Ovary (tissue), 9 donors: ENCODE measurements around the gene PLEKHG4B. TPM values are rescaled to one million over a fixed set of nuclear protein-coding genes. Genes with fewer than 3 reads are reported as not detected.
A peak's percentile ranks its signal among the peaks of the same experiment; 100 is the strongest.

ENCODE experiments used
- DNase-seq, 5 donors: peaks; one replicate each; pipeline ENCODE4 v3.0.0-alpha.2; 2019 to 2020
- H3K27ac ChIP-seq, 2 donors: fragments of 200-600 bp; one replicate each; pipeline versions ENCODE4 v1.5.1 to v1.8.0; 2019 to 2022
- H3K27me3 ChIP-seq: fragments of 200-600 bp; one replicate; pipeline ENCODE4 v1.8.0; 2022
- H3K36me3 ChIP-seq: fragments of 200-600 bp; sonication (generic); one replicate; pipeline ENCODE4 v1.5.1; 2019
- H3K4me1 ChIP-seq: one replicate; pipeline ENCODE4 v1.8.1; 2013; ENCODE audit warnings: mild to moderate bottlenecking, moderate library complexity; ENCODE audit not compliant: insufficient read depth
- H3K4me3 ChIP-seq: fragments of 200-600 bp; sonication (generic); one replicate; pipeline ENCODE4 v1.5.1; 2017
- H3K9me3 ChIP-seq, 2 donors: fragments of 200-600 bp in 1 of 2; sonication (generic) in 1 of 2; one replicate each; pipeline versions ENCODE4 v1.5.1 to v1.8.1; 2013 to 2019; ENCODE audit warnings: mild to moderate bottlenecking in 1 of 2, moderate library complexity in 1 of 2
- EP300 ChIP-seq: sonication (generic); formaldehyde crosslinking; IDR thresholded peaks from one replicate; pipeline ENCODE4 v1.6.1; 2017; ENCODE audit warnings: antibody characterized with exemption
- POLR2A ChIP-seq: fragments of 450-650 bp; IDR thresholded peaks from one replicate; pipeline ENCODE4 v1.6.1; 2017; ENCODE audit warnings: antibody characterized with exemption, mild to moderate bottlenecking, moderate library complexity
- WGBS, 3 donors: extraction: QIAGEN DNeasy Blood & Tissue Kit in 1 of 3; methylation state at CpG; one replicate each; pipeline versions ENCODE4 v1.1.5 to v1.1.7; 2013 to 2017; 5-methylcytosine and 5-hydroxymethylcytosine counted together
- intact Hi-C, 4 donors: fragments of 100-400 bp; cut with DNase I; formaldehyde crosslinking; loops; one replicate each; pipeline versions ENCODE4 v1.11.0 to v1.15.1; 2022 to 2023
- polyA plus RNA-seq, 2 donors: library from polyadenylated mRNA; stranded (reverse); fragments of 200-250 nt in 1 of 2; fragments of 350-450 nt in 1 of 2; fragmentation: Illumina TruSeq in 1 of 2; extraction: RNeasy Lipid Tissue Mini Kit (QIAGEN cat#74804) in 1 of 2; gene quantifications; one replicate each; pipeline ENCODE4 v1.2.3, GENCODE V29; 2013 to 2014
- total RNA-seq, 7 donors: library from RNA; depleted of rRNA in 2 of 7; stranded (reverse); fragments of >200 nt in 2 of 7; fragmentation: NEBNext Ultra II Directional in 3 of 7; extraction: Animal tissue kit (Norgen Biotek cat#: 25700) in 3 of 7; gene quantifications; one replicate each; pipeline versions ENCODE4 v1.1.0 to v1.2.4, GENCODE V29; 2016 to 2023
- TF ChIP-seq, protein P1 (sequence below), 3 donors: fragments of 450-650 bp in 2 of 3; fragments of 200-600 bp in 1 of 3; IDR thresholded peaks; one replicate each; pipeline versions ENCODE4 v1.5.1 to v1.8.0; 2016 to 2022; ENCODE audit warnings: antibody characterized with exemption in 3 of 3, mild to moderate bottlenecking in 1 of 3
- donor health status: DM: no; HTN: no; CAD: no; lungs with moderate emphysema.
- donor health status: DM: no; HTN: no; CAD: no.
- donor health status: Bipolar disorder and iron deficiency.
- donor health status: DM: yes; HTN: yes; CAD: no.
- donor health status: DM: no; HTN: no; CAD: no.
- donor health status: DM: yes; HTN: yes; CAD: no.

PLEKHG4B gene
- total and polyA plus RNA-seq, 9 donors = 0.47 to 4.0 (median 1.8) TPM

GRCh38 chr5:181160-181559 is 89.2 kb downstream of the PLEKHG4B start:
- H3K4me3 ChIP-seq = no peak overlapping the region
- no peaks in the 10 kb centered on the region for H3K27me3 ChIP-seq
- WGBS, 3 donors = 93 to 95% (median 95%) methylated on average over 9 of the region's 9 CpGs
- no peaks in the 10 kb centered on the region for H3K9me3 ChIP-seq
- no peaks in the 10 kb centered on the region for H3K4me1 ChIP-seq
- DNase-seq = peak in 1 of 5 donors; percentile 11
- H3K36me3 ChIP-seq = no peaks in the 10 kb centered on the region
- TF ChIP-seq EP300 (no peak), POLR2A (no peak)
- TF ChIP-seq, protein P1, sequence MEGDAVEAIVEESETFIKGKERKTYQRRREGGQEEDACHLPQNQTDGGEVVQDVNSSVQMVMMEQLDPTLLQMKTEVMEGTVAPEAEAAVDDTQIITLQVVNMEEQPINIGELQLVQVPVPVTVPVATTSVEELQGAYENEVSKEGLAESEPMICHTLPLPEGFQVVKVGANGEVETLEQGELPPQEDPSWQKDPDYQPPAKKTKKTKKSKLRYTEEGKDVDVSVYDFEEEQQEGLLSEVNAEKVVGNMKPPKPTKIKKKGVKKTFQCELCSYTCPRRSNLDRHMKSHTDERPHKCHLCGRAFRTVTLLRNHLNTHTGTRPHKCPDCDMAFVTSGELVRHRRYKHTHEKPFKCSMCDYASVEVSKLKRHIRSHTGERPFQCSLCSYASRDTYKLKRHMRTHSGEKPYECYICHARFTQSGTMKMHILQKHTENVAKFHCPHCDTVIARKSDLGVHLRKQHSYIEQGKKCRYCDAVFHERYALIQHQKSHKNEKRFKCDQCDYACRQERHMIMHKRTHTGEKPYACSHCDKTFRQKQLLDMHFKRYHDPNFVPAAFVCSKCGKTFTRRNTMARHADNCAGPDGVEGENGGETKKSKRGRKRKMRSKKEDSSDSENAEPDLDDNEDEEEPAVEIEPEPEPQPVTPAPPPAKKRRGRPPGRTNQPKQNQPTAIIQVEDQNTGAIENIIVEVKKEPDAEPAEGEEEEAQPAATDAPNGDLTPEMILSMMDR (IDR thresholded peaks at IDR 0.05) = no peak
- intact Hi-C loops = no loop called here
- no peak overlapping the region for H3K27ac ChIP-seq

GRCh38 chr5:181566-181965 is 89.6 kb downstream of the PLEKHG4B start:
- Histone ChIP-seq H3K9me3 (no peaks in the 10 kb centered on the region), H3K4me3 (no peak overlapping the region), H3K27ac (no peak overlapping the region), H3K27me3 (no peaks in the 10 kb centered on the region), H3K36me3 (no peaks in the 10 kb centered on the region), H3K4me1 (no peaks in the 10 kb centered on the region)
- DNase-seq = peak in 1 of 5 donors; percentile 28
- TF ChIP-seq POLR2A = no peak
- TF ChIP-seq, protein P1 (IDR thresholded peaks at IDR 0.05) = no peak
- no peak for TF ChIP-seq EP300
- intact Hi-C loops = no loop called here
- WGBS, 3 donors = 93 to 96% (median 95%) methylated on average over 21 to 22 of the region's 22 CpGs

GRCh38 chr5:182126-182525 is 90.2 kb downstream of the PLEKHG4B start:
- H3K27me3 ChIP-seq = no peaks in the 10 kb centered on the region
- H3K27ac ChIP-seq = no peak overlapping the region
- no peak overlapping the region for H3K4me3 ChIP-seq
- no peaks in the 10 kb centered on the region for H3K36me3 ChIP-seq
- 95 to 97% (median 95%) methylated on average over 12 of the region's 12 CpGs for WGBS, 3 donors
- intact Hi-C loops = no loop called here
- peak in 1 of 5 donors; percentile 17 for DNase-seq
- TF ChIP-seq, protein P1 (IDR thresholded peaks at IDR 0.05) = no peak
- TF ChIP-seq EP300 = no peak
- no peak for TF ChIP-seq POLR2A
- H3K4me1 ChIP-seq = no peaks in the 10 kb centered on the region
- no peaks in the 10 kb centered on the region for H3K9me3 ChIP-seq

DNA sequence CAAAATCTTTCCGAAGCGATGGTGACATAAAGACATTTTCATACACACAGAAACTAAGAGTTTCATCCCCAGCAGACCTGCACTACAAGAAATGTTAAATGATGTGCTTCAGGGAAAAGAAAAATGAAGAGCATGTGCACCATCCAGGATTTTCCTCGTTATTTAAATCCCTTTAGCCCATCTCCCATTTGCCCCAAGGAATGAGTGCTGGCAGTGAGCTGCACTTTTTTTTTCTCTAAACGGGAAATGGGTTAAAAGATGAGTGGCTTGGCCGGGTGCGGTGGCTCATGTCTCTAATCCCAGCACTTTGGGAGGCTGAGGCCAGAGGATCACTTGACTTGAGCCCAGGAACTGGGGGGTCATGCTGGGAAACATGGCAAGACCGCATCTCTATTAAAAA is 92.5 kb downstream of the PLEKHG4B start:
- DNase-seq = no peak
- no peak overlapping the region for H3K27ac ChIP-seq
- H3K36me3 ChIP-seq = no peaks in the 10 kb centered on the region
- intact Hi-C loops = no loop called here
- no peak overlapping the region for H3K4me3 ChIP-seq
- no peak for TF ChIP-seq POLR2A
- H3K9me3 ChIP-seq = no peaks in the 10 kb centered on the region
- 81 to 87% (median 83%) methylated on average over 7 of the region's 7 CpGs for WGBS, 3 donors
- H3K27me3 ChIP-seq = no peaks in the 10 kb centered on the region
- peaks cover 2% of the 10 kb centered on the region for H3K4me1 ChIP-seq

DNA sequence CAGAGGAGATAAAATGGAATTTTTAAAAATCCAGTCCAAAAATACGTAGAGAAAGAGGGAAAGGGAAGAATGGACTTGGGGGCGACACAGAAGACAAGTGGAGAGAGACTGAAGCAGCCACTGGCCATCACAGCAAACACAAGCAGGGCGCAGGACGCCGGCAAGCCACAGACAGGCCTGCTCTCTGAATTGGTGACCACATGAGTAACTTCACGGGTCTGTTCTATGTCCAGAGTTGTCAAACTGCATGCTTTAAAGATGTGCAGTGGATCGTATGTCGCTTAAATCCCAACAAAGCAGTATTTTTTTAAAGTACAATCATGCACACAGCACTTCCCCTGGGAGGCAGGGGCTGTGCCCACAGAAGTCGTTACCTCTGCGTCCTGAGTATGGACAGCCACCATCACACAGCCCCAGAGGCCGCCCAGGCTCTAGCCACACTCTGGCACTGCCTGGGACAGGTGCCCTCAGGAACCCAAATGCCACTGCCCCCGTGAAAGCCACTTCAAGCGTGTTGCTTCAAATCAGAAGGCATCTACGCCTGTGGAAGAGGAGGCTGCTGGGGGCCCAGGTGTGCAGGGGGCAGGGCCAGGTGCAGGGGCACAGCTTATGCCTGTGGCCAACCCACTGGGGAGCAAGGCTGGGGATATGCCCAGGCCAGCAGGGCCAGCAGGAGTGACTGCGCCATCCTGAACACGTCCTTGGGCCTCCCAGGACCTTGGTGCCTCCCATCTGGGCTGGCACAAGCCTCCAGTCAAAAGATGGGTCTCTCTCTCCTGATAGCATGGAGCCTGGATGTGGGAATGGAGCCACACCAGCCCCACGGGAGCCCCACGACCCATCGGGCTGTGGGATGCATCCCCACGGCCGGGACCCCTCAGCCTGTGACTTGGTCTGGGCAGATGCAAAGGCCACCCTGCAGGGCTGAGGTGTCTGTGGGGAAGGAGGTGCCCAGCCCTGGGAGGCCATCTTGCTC is 93.4 kb downstream of the PLEKHG4B start:
- 83 to 86% (median 83%) methylated on average over 20 to 21 of the region's 21 CpGs for WGBS, 3 donors
- intact Hi-C loops = loop anchor here in 1 of 4 donors (5.0 kb wide), 1 partner anchor 132 kb away; no protein-coding TSS in a partner anchor
- Histone ChIP-seq H3K27ac (no peak overlapping the region), H3K4me3 (no peak overlapping the region), H3K36me3 (no peaks in the 10 kb centered on the region), H3K4me1 (peaks cover 2% of the 10 kb centered on the region), H3K27me3 (no peaks in the 10 kb centered on the region), H3K9me3 (no peaks in the 10 kb centered on the region)
- TF ChIP-seq EP300 = no peak
- TF ChIP-seq POLR2A = no peak
- TF ChIP-seq, protein P1 (IDR thresholded peaks at IDR 0.05) = no peak
- DNase-seq = no peak
